GM10266 (cell line): ENCODE measurements around the gene ISCU.
A peak's percentile ranks its signal among the peaks of the same experiment; 100 is the strongest.

Experiments
- DNase-seq: peaks from one replicate; pipeline ENCODE4 v3.0.0; 2012; ENCODE audit errors: extremely low spot score
- TF ChIP-seq, protein P1 (sequence below): IDR thresholded peaks from 2 replicates; pipeline ENCODE4 v1.5.1; 2012; ENCODE audit warnings: mild to moderate bottlenecking, low read depth; ENCODE audit not compliant: control insufficient read depth, insufficient read depth; ENCODE audit errors: missing control alignments

Gene ISCU

DNA sequence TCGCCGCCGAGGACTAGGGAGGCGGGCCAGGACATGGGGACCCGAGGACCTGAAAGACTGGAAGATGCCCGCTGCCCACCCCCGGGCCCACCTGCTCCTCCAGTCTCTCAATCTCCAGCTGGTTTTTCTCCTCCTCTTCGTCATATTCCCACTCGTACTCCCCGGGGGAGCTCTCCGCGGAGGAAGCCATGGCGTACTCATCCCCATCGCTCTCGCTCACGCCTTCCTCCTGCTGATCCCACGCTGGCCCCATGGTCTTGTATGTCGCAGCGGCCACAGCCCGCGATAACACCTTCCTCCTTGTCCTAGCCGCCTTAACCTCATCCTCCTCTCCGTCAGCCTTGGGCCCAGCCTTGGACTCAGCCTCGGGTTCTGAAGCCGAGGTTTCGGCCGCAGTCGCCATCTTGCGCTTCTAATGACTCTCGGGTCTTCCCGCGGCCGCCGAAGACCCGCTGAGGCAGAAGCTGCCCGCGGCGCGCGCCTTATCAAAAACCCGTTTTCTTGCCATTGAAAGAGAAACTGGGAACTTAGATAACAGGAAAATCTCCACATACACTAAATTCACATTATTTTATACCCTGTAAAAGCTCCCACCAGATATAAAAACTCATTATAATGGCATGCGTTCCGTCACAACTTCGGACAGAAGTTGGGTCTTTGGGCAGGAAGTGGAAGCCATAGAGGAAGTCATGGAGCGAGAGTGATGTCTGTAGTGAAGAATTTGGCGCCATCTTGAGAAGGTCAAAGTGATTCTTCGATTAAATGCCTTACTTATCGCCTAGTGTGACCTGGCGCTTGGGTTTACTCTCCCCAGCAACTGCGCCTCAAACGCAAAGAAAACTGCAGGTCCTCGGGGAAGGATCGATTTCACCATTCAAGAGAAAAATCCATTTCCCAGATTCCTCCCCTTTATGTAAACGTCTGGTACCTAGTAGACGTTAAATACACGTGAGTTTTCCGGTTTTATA is 1.4 kb upstream of the ISCU start, which contains the start of gene SART3:
Gene SART3, minus strand, starts transcription at position 422 of the 968 bp plus-strand sequence. Its CDS starts 19 bp downstream, at position 403.
- TF ChIP-seq, protein P1, sequence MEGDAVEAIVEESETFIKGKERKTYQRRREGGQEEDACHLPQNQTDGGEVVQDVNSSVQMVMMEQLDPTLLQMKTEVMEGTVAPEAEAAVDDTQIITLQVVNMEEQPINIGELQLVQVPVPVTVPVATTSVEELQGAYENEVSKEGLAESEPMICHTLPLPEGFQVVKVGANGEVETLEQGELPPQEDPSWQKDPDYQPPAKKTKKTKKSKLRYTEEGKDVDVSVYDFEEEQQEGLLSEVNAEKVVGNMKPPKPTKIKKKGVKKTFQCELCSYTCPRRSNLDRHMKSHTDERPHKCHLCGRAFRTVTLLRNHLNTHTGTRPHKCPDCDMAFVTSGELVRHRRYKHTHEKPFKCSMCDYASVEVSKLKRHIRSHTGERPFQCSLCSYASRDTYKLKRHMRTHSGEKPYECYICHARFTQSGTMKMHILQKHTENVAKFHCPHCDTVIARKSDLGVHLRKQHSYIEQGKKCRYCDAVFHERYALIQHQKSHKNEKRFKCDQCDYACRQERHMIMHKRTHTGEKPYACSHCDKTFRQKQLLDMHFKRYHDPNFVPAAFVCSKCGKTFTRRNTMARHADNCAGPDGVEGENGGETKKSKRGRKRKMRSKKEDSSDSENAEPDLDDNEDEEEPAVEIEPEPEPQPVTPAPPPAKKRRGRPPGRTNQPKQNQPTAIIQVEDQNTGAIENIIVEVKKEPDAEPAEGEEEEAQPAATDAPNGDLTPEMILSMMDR = no peak
- DNase-seq = peak; percentile 78

DNA sequence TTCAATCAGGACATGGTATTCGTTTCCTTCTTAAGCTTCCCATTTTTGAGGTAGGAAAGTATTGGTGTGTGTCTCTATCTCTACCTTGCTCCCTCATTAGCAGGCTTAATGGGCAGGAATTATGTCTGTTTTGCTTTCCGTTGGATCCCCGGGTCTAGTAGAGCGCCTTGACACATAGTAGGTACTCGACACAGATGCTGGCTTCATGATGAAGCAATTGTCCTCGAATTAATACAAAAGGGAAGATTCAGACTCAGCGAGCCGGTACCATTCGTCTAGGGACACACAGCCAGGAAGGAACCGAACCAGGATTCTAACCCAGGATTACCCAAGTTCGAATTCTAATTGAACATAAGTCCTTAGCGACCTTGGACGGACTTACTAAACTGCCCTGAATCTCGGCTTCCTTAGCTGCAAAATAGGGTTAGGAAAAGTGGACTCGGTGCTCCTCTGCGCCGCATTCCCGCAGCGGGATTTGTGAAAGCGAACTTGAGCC is 496 bp upstream of the ISCU start:
- TF ChIP-seq, protein P1 = no peak
- no peak for DNase-seq

DNA sequence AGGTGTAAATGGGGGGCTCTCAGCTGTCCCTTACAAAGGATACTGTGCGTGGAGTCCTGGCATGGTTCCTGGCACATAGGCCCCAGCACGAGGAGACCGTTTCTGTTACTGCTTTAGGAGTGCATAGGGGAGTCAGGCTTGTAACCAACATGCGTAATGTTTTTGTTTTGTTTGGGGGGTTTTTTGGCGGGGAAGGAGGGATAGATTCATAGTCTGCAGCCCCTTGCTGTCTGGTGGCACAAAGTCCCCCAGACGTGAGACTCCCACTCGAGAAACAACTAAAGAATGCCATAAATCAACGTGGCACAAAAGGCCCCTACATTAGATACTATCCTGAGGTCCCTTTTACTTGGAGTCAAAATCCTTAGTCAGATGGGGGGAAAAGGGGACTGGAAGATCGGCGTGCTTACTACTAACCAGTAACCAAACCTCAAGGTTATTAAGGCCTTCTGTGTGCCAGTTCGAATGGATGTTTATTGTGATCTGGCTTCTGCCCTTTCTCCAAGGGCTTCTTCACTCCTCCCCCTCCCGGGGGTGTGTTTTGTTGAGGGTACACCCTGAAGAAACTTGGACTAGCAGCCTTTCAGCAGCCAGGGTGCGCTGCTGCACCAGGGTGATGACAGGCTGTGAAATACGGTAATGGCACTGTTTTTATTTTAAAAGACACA is 874 bp downstream of the ISCU start:
- DNase-seq = peak; percentile 80
- TF ChIP-seq, protein P1 = peak; percentile 97

DNA sequence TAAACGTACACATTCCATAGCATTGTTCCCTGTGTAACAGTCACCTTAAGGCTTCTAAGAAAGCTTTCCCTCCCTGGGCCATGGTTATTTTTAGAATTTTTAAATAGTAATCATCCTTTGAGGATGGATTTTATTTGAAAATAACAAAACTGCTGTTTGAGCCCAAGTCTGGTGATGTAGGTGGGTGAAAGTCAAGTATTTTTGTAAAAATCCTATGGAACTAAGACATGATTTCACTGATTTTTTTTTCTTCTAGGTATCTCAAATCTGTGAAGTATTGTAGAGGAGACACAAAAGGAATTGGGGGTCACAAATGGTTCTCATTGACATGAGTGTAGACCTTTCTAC is 1.4 kb downstream of the ISCU start:
- TF ChIP-seq, protein P1 = no peak
- DNase-seq = no peak

DNA sequence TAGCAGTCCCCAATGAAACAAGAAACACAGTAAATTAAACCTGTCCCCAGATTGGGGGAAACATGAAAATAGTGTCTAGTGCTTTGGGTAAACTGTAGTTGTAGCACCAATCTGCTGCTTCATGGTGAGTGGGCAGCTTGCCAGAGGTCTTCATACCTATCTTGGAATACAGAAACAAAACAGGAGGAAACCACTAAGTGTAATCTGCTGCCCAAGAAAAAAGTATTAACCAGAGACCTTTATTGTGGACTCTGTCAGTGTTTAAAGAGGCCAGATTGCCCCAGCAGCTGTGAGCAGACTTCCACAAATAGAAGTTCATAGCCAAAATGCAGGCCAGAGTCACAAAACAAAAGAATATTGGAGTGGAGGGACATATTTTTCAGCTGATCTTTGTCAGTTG is 2.3 kb downstream of the ISCU start:
- TF ChIP-seq, protein P1 = no peak
- no peak for DNase-seq

DNA sequence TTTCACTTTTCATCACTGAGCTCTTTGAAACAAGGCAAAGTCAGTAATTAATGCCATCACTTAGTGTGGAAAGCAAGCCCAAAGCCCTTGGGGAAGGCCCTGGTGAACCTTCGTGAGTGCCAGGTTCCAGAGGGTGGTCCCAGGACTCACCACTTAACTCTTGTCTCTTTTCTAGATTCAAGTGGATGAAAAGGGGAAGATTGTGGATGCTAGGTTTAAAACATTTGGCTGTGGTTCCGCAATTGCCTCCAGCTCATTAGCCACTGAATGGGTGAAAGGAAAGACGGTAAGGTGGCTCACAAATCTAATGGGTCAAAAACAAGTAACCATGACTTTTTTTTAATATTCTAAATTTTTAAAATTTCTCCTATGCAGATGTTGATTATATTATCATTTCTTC is 2.8 kb downstream of the ISCU start:
- TF ChIP-seq, protein P1 = no peak
- DNase-seq = no peak
